A673 (cell line): Measurements from ENCODE around the gene TK2. TPM values are rescaled to one million over a fixed set of nuclear protein-coding genes. Genes with fewer than 3 reads are reported as not detected.
A peak's percentile ranks its signal among the peaks of the same experiment; 100 is the strongest.

ENCODE experiments used
- BruUV-seq: library from RNA; stranded (reverse); fragments of 400-500 nt; replicated peaks from 2 replicates; lab custom pipeline; 2021; lab: Mats Ljungman, UMichigan
- CTCF ChIA-PET: fragments of 300-600 bp; sonication (Branson Sonifier 250); formaldehyde crosslinking; loops from one replicate; lab custom pipeline; 2022; ENCODE audit warnings: antibody characterized with exemption; lab: Charles Lee
- POLR2A ChIA-PET: fragments of 300-600 bp; sonication (Branson Sonifier 250); formaldehyde crosslinking; loops from one replicate; lab custom pipeline; 2022; ENCODE audit warnings: antibody characterized with exemption; ENCODE audit not compliant: low non-redundant PET; lab: Charles Lee
- DNase-seq: peaks from one replicate; pipeline ENCODE4 v3.0.0-alpha.2; 2015; ENCODE audit warnings: low spot score
- H3K27ac ChIP-seq: fragments of 200-600 bp; sonication (generic); 2 replicates; pipeline ENCODE4 v1.5.1; 2016; ENCODE audit warnings: mixed run types, low read depth, mild to moderate bottlenecking, mixed read lengths, antibody characterized with exemption, low read length; ENCODE audit not compliant: poor library complexity, severe bottlenecking
- H3K27me3 ChIP-seq: fragments of 200-600 bp; sonication (generic); replicated peaks from 2 replicates; pipeline ENCODE4 v1.6.1; 2017; ENCODE audit warnings: mixed run types, low read depth, mild to moderate bottlenecking, mixed read lengths, antibody characterized with exemption, low read length; ENCODE audit not compliant: insufficient read depth, poor library complexity
- H3K36me3 ChIP-seq: fragments of 200-600 bp; sonication (generic); 2 replicates; pipeline ENCODE4 v1.6.1; 2016; ENCODE audit warnings: mixed run types, mild to moderate bottlenecking, mixed read lengths, antibody characterized with exemption, low read length; ENCODE audit not compliant: insufficient read depth, poor library complexity, severe bottlenecking
- H3K4me1 ChIP-seq: fragments of 200-600 bp; sonication (generic); 2 replicates; pipeline ENCODE4 v1.6.1; 2017; ENCODE audit warnings: mixed run types, mild to moderate bottlenecking, mixed read lengths, antibody characterized with exemption, low read length; ENCODE audit not compliant: insufficient read depth, poor library complexity, severe bottlenecking
- H3K4me3 ChIP-seq: fragments of 200-600 bp; sonication (generic); 2 replicates; pipeline ENCODE4 v1.5.1; 2016; ENCODE audit warnings: low read depth, mixed run types, mild to moderate bottlenecking, mixed read lengths, low read length; ENCODE audit not compliant: poor library complexity, severe bottlenecking
- H3K9me3 ChIP-seq: fragments of 200-600 bp; sonication (generic); 2 replicates; pipeline ENCODE4 v1.6.1; 2016; ENCODE audit warnings: mixed run types, low read depth, mild to moderate bottlenecking, mixed read lengths, antibody characterized with exemption, low read length; ENCODE audit not compliant: poor library complexity, severe bottlenecking
- EZH2 ChIP-seq: fragments of 200-600 bp; sonication (generic); IDR thresholded peaks from 2 replicates; pipeline ENCODE4 v1.6.1; 2017; ENCODE audit warnings: borderline replicate concordance, low read depth, mild to moderate bottlenecking, mixed read lengths, antibody characterized with exemption, low read length; ENCODE audit not compliant: poor library complexity, severe bottlenecking
- intact Hi-C: fragments of 100-400 bp; cut with micrococcal nuclease; formaldehyde crosslinking; loops from one replicate; pipeline ENCODE4 v1.10.0; 2022; ENCODE audit not compliant: unreplicated experiment
- total RNA-seq: library from RNA; stranded (reverse); gene quantifications from 2 replicates; pipeline ENCODE4 v1.2.3, GENCODE V29; 2021
- TF ChIP-seq, protein P1 (sequence below): fragments of 300-800, 200-600 bp; sonication (generic); conservative IDR thresholded peaks from 2 replicates; pipeline ENCODE4 v1.5.1; 2017; ENCODE audit warnings: low read depth, mild to moderate bottlenecking, antibody characterized with exemption, low read length, moderate library complexity, mixed read lengths

Gene TK2
- total RNA-seq, 1 experiment from 2014 or later, result 8.2 TPM

DNA sequence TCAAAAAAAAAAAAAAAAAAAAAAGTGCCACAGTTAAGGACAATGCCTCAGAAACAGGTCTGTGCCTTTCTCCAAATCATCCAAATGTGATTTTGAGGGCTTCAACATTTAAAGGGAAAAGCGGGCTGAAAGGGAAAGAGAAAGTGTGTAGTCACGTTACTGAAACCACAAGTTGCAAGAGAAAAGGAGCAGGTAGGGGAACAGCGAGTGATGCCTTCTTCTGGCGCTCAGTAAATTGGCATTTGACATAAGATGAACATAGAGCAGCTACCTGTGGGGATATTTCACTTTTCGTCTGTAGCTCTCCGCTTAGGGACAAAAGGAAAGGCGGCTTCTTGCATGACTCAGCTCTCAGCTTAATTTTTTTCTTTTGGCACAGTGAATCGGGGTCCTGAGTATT is 40.4 kb upstream of the TK2 start:
- POLR2A ChIA-PET, result no interaction called here
- no peaks in the 10 kb centered on the region for H3K27me3 ChIP-seq
- no TSS peak for BruUV-seq
- TF ChIP-seq, protein P1, sequence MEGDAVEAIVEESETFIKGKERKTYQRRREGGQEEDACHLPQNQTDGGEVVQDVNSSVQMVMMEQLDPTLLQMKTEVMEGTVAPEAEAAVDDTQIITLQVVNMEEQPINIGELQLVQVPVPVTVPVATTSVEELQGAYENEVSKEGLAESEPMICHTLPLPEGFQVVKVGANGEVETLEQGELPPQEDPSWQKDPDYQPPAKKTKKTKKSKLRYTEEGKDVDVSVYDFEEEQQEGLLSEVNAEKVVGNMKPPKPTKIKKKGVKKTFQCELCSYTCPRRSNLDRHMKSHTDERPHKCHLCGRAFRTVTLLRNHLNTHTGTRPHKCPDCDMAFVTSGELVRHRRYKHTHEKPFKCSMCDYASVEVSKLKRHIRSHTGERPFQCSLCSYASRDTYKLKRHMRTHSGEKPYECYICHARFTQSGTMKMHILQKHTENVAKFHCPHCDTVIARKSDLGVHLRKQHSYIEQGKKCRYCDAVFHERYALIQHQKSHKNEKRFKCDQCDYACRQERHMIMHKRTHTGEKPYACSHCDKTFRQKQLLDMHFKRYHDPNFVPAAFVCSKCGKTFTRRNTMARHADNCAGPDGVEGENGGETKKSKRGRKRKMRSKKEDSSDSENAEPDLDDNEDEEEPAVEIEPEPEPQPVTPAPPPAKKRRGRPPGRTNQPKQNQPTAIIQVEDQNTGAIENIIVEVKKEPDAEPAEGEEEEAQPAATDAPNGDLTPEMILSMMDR, result no peak
- TF ChIP-seq EZH2, result no peak
- H3K4me3 ChIP-seq, result no peak overlapping the region
- H3K36me3 ChIP-seq, result no peaks in the 10 kb centered on the region
- intact Hi-C loops, result no loop called here
- no peak for DNase-seq
- H3K9me3 ChIP-seq, result no peaks in the 10 kb centered on the region
- H3K27ac ChIP-seq, result no peak overlapping the region
- no peaks in the 10 kb centered on the region for H3K4me1 ChIP-seq
- CTCF ChIA-PET, result no interaction called here

DNA sequence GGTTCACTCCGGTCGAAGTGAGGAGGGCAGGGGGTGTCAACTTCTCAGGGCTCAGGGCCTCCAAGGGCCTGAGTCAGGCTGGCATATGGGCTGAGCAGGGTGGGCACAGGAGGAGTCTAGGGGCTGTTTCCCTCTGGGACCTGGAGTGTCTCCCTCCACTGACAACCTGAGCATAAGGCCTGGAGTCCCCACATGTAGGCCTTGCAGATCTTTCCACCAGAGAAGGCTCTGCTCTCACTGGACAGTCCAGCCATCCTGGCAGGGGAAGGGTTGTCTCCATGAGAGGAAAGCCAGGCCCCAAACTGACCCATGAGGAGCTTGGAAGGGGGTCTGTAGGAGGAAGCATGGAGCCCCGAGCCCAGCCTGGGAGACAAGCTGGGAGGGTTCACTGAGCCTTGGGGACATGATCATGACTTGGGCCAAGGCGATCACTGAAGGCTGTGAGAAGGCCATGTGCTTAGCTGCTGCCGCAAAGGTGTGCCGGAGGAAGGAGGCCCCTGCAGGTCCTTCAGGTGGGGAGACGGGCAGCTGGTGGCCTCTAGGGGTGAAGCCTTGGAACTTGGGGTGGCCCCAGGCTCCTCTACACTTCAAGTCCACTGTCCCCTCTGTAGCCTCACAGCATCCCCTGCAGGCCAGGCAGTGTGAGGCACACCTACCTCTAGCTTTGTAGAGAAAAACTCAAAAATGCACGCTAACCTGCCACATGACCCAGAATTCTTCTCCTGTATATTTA is 39.2 kb upstream of the TK2 start:
- no peaks in the 10 kb centered on the region for H3K4me1 ChIP-seq
- H3K27me3 ChIP-seq, result no peaks in the 10 kb centered on the region
- H3K9me3 ChIP-seq, result no peaks in the 10 kb centered on the region
- ChIA-PET CTCF (interaction anchor here (1.0 kb wide), 1 partner anchor 189 kb away, joined by 4 read pairs; no protein-coding TSS in a partner anchor), POLR2A (interaction anchor here (0.6 kb wide), 1 partner anchor 245 kb away, joined by 6 read pairs; no protein-coding TSS in a partner anchor)
- no peak overlapping the region for H3K27ac ChIP-seq
- BruUV-seq, result no TSS peak
- TF ChIP-seq EZH2, result no peak
- TF ChIP-seq, protein P1, result peak; percentile 56
- intact Hi-C loops, result no loop called here
- H3K36me3 ChIP-seq, result no peaks in the 10 kb centered on the region
- DNase-seq, result peak; percentile 35
- no peak overlapping the region for H3K4me3 ChIP-seq

DNA sequence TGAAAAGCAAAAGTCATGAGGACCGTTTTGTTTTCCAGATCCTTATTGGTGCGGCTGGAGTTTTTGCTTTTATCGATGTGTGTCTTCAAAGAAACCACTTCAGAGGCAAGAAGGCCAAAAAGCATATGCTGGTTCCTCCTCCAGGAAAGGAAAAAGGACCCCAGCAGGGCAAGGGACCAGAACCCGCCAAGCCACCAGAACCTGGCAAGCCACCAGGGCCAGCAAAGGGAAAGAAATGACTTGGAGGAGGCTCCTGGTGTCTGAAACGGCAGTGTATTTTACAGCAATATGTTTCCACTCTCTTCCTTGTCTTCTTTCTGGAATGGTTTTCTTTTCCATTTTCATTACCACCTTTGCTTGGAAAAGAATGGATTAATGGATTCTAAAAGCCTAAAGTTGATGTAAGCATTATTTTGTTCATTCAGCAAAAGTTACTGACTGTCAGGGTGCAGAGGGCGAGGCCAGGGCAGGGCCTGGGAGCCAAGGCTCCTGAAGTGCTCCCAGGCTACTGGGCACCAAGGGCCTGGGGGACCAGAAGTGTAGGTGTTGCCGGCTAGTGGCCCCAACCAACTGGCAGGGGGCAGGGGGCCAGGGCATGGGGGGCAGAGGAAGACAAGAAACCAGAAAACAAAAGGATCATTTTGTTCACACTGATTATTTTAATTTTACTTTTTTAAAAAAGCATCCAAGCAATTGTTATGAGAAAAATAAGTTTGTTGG is 38.1 kb upstream of the TK2 start:
- H3K27ac ChIP-seq, result no peak overlapping the region
- ChIA-PET POLR2A (no interaction called here), CTCF (interaction anchor here (0.7 kb wide), 1 partner anchor 83 kb away, joined by 3 read pairs; no protein-coding TSS in a partner anchor)
- H3K36me3 ChIP-seq, result no peaks in the 10 kb centered on the region
- DNase-seq, result no peak
- TF ChIP-seq, protein P1, result no peak
- TF ChIP-seq EZH2, result no peak
- H3K27me3 ChIP-seq, result no peaks in the 10 kb centered on the region
- no peaks in the 10 kb centered on the region for H3K9me3 ChIP-seq
- intact Hi-C loops, result no loop called here
- H3K4me3 ChIP-seq, result no peak overlapping the region
- H3K4me1 ChIP-seq, result no peaks in the 10 kb centered on the region
- BruUV-seq, result no TSS peak
